Activated gamma-delta T cell treated with anti-CD3 and anti-CD28 coated beads, Interleukin-2, amount 50 U/mL, for 16 hours (primary cell): ENCODE results near the gene BCL11B.

ENCODE experiments used
- DNase-seq: peaks from one replicate; pipeline ENCODE4 v3.0.0-alpha.2; 2020; ENCODE audit warnings: low read depth

BCL11B gene

GRCh38 chr14:99254328-99255009 lies 17.5 kb downstream of the BCL11B start:
- DNase-seq: no peak

GRCh38 chr14:99253890-99254289 lies 18.1 kb downstream of the BCL11B start:
- no peak for DNase-seq

- DNase-seq: no peak
Observed at GRCh38 chr14:99252940-99253868, 18.8 kb downstream of the BCL11B start.

GRCh38 chr14:99252443-99252939 lies 19.5 kb downstream of the BCL11B start:
- DNase-seq: no peak

- no peak for DNase-seq
Observed at GRCh38 chr14:99251721-99252120, 20.3 kb downstream of the BCL11B start.

GRCh38 chr14:99250636-99251208 lies 21.3 kb downstream of the BCL11B start:
- no peak for DNase-seq

- no peak for DNase-seq
Observed at GRCh38 chr14:99249389-99249788, 22.6 kb downstream of the BCL11B start.

- no peak for DNase-seq
Observed at GRCh38 chr14:99248761-99249171, 23.2 kb downstream of the BCL11B start.

GRCh38 chr14:99247772-99248171 lies 24.2 kb downstream of the BCL11B start:
- DNase-seq: no peak

- no peak for DNase-seq
Observed at GRCh38 chr14:99247101-99247729, 24.8 kb downstream of the BCL11B start.

- no peak for DNase-seq
Observed at GRCh38 chr14:99246536-99247097, 25.4 kb downstream of the BCL11B start.

- no peak for DNase-seq
Observed at GRCh38 chr14:99245564-99246511, 26.2 kb downstream of the BCL11B start.

- DNase-seq: no peak
Observed at GRCh38 chr14:99244941-99245563, 26.9 kb downstream of the BCL11B start.

GRCh38 chr14:99244367-99244901 lies 27.6 kb downstream of the BCL11B start:
- no peak for DNase-seq

- no peak for DNase-seq
Observed at GRCh38 chr14:99242816-99243721, 28.9 kb downstream of the BCL11B start.

- no peak for DNase-seq
Observed at GRCh38 chr14:99242238-99242637, 29.8 kb downstream of the BCL11B start.

GRCh38 chr14:99241325-99242010 lies 30.5 kb downstream of the BCL11B start:
- no peak for DNase-seq

GRCh38 chr14:99240627-99241324 lies 31.2 kb downstream of the BCL11B start:
- no peak for DNase-seq
